Mucosa of descending colon (tissue), 3 donors: ENCODE measurements around the gene RNU6-1. TPM values are rescaled to one million over a fixed set of nuclear protein-coding genes. Genes with fewer than 3 reads are reported as not detected.
A peak's percentile ranks its signal among the peaks of the same experiment; 100 is the strongest.

Experiments
- ATAC-seq: fragments of 200-7000 bp; cut with Tn5 transposase; one replicate; pipeline ENCODE4 v1.9.1; 2020; ENCODE audit warnings: mild to moderate bottlenecking, moderate library complexity
- DNase-seq, 3 donors: peaks; one replicate each; pipeline ENCODE4 v3.0.0-alpha.2; 2020
- H3K36me3 ChIP-seq: fragments of 200-600 bp; one replicate; pipeline ENCODE4 v1.8.0; 2021; ENCODE audit warnings: low read depth, mild to moderate bottlenecking
- H3K4me1 ChIP-seq: fragments of 200-600 bp; one replicate; pipeline ENCODE4 v1.8.0; 2021; ENCODE audit warnings: low read depth, mild to moderate bottlenecking
- H3K4me3 ChIP-seq: fragments of 200-600 bp; one replicate; pipeline ENCODE4 v1.8.0; 2021; ENCODE audit warnings: mild to moderate bottlenecking
- H3K9me3 ChIP-seq: fragments of 200-600 bp; one replicate; pipeline ENCODE4 v1.8.0; 2021; ENCODE audit warnings: mild to moderate bottlenecking
- intact Hi-C, 2 donors: fragments of 100-400 bp; cut with DNase I in 1 of 2; cut with micrococcal nuclease in 1 of 2; formaldehyde crosslinking; loops; one replicate each; pipeline versions ENCODE4 v1.11.0 to v1.11.1; 2022; cut with DNase I, micrococcal nuclease
- total RNA-seq, 3 donors: library from RNA; stranded (reverse); fragmentation: NEBNext Ultra II Directional in 2 of 3; extraction: Animal tissue kit (Norgen Biotek cat#: 25700) in 2 of 3; gene quantifications; one replicate each; pipeline versions ENCODE4 v1.2.1 to v1.2.4, GENCODE V29; 2021 to 2023
- TF ChIP-seq, protein P1 (sequence below): fragments of 200-600 bp; IDR thresholded peaks from one replicate; pipeline ENCODE4 v1.8.0; 2022; ENCODE audit warnings: antibody characterized with exemption, mild to moderate bottlenecking
- donor health status: DM: no; HTN: no; CAD: no; lungs with moderate emphysema.
- donor health status: DM: no; HTN: no; CAD: no.
- donor health status: DM: no; HTN: yes; CAD: no.

RNU6-1 gene
- total RNA-seq, 3 donors from 2014 or later, result not detected

DNA sequence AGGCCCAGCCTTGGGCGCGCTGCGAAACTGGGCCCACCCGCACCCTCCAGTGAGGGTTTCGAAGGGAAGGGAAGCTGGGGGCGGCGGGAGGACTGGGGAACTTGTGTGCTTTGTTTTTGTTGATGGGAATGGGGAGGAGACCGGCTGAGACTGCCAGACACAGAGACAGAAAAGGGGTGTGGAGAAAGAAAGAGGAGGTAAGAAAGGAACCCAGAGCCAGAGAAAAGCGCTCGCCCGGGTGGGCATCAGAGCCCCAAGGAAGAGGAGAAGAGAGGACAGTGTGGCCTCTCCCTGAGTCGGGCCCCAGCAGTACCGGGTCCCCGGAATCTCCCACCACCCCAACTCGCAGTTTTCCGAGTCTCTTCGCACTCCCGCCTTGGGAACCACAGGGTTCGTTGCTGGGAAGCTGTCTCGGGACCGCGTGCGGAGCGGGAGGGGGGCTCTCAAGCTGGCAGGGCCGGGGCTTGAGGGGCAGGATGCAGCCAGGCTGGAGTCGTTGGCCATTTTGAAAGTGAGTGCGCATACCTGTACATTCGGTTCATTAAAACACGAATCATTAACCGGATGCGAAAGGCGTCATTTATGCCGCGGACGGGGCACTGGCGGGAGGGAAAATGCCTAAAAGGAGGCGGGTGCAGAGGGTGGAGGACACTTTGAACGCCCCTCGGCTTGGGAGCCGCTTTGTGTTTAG is 11.4 kb downstream of the RNU6-1 start:
- peaks cover 53% of the 10 kb centered on the region for H3K4me1 ChIP-seq
- H3K36me3 ChIP-seq, result no peaks in the 10 kb centered on the region
- intact Hi-C loops, result no loop called here
- H3K9me3 ChIP-seq, result no peaks in the 10 kb centered on the region
- DNase-seq, result no peak
- TF ChIP-seq, protein P1, sequence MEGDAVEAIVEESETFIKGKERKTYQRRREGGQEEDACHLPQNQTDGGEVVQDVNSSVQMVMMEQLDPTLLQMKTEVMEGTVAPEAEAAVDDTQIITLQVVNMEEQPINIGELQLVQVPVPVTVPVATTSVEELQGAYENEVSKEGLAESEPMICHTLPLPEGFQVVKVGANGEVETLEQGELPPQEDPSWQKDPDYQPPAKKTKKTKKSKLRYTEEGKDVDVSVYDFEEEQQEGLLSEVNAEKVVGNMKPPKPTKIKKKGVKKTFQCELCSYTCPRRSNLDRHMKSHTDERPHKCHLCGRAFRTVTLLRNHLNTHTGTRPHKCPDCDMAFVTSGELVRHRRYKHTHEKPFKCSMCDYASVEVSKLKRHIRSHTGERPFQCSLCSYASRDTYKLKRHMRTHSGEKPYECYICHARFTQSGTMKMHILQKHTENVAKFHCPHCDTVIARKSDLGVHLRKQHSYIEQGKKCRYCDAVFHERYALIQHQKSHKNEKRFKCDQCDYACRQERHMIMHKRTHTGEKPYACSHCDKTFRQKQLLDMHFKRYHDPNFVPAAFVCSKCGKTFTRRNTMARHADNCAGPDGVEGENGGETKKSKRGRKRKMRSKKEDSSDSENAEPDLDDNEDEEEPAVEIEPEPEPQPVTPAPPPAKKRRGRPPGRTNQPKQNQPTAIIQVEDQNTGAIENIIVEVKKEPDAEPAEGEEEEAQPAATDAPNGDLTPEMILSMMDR, result no peak
- H3K4me3 ChIP-seq, result no peak overlapping the region
- ATAC-seq, result no peak

GRCh38 chr15:67827562-67828277 is 12.1 kb downstream of the RNU6-1 start:
- H3K4me3 ChIP-seq, result no peak overlapping the region
- H3K36me3 ChIP-seq, result no peaks in the 10 kb centered on the region
- intact Hi-C loops, result no loop called here
- no peaks in the 10 kb centered on the region for H3K9me3 ChIP-seq
- TF ChIP-seq, protein P1, result no peak
- no peak for ATAC-seq
- no peak for DNase-seq
- peaks cover 46% of the 10 kb centered on the region for H3K4me1 ChIP-seq

DNA sequence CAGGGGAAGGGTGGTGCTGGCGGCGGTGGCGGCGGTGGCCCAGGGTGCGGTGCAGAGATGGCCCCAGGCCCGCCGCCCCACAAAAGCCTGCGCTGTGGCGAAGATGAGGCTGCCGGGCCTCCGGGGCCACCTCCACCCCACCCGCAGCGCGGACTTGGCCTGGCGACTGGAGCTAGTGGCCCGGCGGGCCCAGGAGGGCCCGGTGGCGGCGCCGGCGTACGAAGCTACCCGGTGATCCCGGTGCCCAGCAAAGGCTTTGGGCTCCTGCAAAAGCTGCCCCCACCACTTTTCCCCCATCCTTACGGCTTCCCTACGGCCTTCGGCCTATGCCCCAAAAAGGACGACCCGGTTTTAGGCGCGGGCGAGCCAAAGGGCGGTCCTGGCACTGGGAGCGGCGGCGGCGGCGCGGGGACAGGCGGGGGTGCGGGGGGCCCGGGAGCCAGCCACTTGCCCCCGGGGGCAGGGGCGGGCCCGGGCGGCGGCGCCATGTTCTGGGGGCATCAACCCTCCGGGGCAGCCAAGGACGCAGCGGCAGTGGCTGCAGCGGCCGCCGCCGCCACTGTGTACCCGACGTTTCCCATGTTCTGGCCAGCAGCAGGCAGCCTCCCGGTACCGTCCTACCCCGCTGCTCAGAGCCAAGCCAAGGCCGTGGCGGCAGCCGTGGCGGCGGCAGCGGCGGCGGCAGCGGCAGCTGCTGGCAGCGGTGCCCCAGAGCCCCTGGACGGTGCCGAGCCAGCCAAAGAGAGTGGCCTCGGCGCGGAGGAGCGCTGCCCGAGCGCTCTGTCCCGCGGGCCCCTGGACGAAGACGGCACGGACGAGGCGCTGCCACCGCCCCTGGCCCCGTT is 12.9 kb downstream of the RNU6-1 start:
- peak; percentile 21 for ATAC-seq
- TF ChIP-seq, protein P1, result no peak
- H3K4me1 ChIP-seq, result peaks cover 41% of the 10 kb centered on the region
- H3K4me3 ChIP-seq, result no peak overlapping the region
- intact Hi-C loops, result no loop called here
- no peak for DNase-seq
- no peaks in the 10 kb centered on the region for H3K36me3 ChIP-seq
- H3K9me3 ChIP-seq, result no peaks in the 10 kb centered on the region

DNA sequence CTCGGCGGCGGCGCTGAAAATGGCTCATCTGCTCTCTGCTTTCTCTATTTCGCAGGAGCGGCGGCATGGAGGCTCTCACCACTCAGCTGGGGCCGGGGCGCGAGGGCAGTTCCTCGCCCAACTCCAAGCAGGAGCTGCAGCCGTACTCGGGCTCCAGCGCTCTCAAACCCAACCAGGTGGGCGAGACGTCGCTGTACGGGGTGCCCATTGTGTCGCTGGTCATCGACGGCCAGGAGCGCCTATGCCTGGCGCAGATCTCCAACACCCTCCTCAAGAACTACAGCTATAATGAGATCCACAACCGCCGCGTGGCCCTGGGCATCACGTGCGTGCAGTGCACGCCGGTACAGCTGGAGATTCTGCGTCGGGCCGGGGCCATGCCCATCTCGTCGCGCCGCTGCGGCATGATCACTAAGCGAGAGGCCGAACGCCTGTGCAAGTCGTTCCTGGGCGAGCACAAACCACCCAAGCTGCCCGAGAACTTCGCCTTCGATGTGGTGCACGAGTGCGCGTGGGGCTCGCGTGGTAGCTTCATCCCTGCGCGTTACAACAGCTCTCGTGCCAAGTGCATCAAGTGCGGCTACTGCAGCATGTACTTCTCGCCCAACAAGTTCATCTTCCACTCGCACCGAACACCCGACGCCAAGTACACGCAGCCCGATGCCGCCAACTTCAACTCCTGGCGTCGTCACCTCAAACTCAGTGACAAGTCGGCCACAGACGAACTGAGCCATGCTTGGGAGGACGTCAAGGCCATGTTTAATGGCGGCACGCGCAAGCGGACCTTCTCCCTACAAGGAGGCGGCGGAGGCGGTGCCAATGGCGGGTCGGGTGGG is 13.7 kb downstream of the RNU6-1 start:
- DNase-seq (no peak), ATAC-seq (no peak)
- Histone ChIP-seq H3K4me1 (peaks cover 41% of the 10 kb centered on the region), H3K36me3 (no peaks in the 10 kb centered on the region), H3K9me3 (no peaks in the 10 kb centered on the region), H3K4me3 (no peak overlapping the region)
- TF ChIP-seq, protein P1, result no peak
- intact Hi-C loops, result no loop called here
